GM19395 (cell line): ENCODE data around the gene TRIM44.
"Not testable (repeated sequence)": the region's sequence is repeated elsewhere in the genome, so short reads cannot be mapped to it uniquely, and the experiment has no call there.

Source experiments
- ATAC-seq: cut with Tn5 transposase; IDR thresholded peaks from one replicate; pipeline ENCODE4 v1.9.1; 2021; ENCODE audit warnings: mild to moderate bottlenecking, moderate library complexity; ENCODE audit not compliant: unreplicated experiment

TRIM44 gene

GRCh38 chr11:35750315-35750714 is 87.7 kb downstream of the TRIM44 start:
- no peak for ATAC-seq

DNA sequence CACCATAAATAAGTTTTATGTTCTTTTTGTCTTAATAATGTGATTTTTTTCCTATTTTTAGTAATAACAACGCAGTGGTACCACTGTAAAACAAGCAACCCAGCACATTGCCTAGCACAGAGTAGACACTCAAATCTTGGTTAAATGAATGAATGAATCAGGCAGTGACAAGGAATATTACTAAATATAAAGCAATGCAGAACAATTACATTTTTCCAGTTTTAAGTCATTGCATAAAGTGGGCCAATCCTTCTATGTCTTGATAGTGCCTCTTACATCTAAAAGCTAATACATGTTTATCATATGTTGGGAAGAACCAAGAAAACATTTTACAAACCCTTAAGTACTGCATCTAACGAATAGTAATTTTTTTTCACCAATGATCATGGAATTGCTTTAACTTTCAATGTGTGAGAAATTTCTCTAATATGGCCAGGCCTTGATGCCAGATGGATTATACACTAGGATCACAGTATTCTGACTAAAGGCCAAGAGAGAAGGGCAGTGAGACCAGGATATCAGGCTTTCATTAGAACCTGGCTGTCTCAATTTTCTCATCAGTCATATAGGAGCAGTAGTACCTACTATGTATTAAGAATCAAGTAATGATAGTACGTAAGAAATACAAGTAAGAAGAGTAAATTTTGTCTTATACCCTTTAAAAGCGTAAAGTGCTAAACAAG is 88.5 kb downstream of the TRIM44 start:
- no peak for ATAC-seq

DNA sequence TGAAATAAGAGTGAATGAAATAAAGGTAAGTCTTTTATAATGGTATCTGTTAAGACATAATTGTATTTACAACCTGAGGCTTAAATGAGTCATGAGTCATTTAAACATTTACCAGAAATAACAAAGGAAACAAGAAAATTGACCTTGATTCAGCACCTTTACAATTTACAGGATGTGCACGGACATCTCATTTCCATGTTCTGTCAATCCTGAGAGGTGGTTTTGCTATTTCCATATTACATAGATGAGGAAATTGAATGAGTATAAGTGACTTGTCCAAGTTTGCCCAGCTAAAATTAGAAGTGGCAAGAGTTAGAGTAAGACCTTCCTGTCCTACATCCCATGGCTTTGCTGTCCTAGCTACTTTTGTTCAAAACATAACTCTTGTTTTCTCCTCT is 89.1 kb downstream of the TRIM44 start:
- ATAC-seq, result no peak

GRCh38 chr11:35752115-35752514 is 89.5 kb downstream of the TRIM44 start:
- no peak for ATAC-seq

DNA sequence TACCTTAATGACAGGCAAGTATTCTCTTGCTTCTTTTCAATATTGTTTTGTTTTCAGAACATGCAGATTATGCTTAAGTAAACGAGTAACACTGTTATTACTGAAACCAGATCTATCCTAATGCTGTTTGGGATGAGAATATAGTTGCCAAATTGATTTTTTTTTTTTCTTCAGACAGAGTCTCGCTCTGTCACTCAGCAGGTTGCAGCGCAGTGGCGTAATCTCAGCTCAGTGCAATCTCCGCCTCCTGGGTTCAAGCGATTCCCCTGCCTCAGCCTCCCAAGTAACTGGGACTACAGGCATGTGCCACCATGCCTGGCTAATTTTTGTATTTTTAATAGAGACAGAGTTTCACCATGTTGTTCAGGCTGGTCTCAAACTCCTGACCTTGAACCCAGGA is 91.0 kb downstream of the TRIM44 start:
- ATAC-seq, result not testable (repeated sequence)

- not testable (repeated sequence) for ATAC-seq
Measured at GRCh38 chr11:35759951-35760350, 97.4 kb downstream of the TRIM44 start.

DNA sequence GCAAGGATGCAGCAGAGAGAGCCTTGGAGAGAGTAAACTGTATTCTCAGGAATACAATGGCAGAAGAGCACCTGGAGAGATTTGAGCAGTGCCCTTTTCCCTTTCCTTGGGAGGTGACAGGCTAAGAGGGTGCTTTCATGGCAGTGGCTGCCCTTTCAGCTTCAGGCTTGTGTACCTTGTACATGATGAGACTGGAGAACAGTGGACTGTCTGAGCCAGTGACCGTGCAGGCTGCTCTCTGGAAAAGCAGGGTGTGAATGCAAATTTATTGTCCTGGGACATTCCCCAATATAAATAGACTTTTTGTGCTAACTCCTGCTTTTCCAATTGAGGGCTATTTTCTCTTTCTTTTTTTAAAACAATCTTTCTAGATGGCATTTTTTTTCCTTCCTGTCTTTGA is 99.3 kb downstream of the TRIM44 start:
- ATAC-seq, result no peak

DNA sequence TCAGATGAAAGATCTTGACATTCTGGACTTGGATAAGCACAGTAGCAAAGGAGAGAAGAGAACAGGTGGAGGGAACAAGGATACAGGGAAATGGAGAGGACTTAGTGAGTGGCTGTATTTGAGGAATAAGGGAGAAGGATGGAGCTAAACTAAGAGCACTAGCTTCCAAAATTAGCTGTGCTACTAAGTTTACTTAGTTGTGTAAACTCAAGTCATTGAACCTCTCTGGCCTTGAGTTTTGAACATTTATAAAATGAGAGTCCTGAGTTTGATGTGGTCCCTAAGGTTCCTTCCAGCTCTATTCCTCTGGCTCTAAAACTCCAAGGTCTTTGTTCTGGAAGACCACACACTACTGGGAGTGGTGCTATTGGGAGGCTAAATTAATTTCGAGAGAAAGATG is 100.7 kb downstream of the TRIM44 start:
- no peak for ATAC-seq

GRCh38 chr11:35763765-35764164 is 101.2 kb downstream of the TRIM44 start:
- ATAC-seq, result no peak

- ATAC-seq, result no peak
Measured at GRCh38 chr11:35764417-35764816, 101.8 kb downstream of the TRIM44 start.

DNA sequence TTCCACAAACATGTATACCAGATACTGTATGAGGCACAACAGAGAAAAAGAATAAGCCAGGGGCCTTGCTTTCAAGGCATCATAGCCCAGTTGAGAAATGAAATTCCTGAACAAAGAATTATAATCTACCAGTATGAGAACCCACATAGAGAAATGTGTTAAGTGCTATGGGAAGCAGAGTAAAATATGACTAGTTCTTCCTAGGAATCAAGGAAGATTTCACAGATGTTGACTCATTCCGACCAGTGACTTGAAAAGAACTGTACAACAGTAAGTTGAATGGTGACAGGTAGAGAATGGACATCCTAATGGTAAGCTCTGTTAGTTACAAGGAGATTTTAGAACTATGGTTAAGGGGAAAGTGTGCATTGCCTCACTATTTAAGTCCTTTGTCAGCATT is 102.6 kb downstream of the TRIM44 start:
- ATAC-seq, result no peak

DNA sequence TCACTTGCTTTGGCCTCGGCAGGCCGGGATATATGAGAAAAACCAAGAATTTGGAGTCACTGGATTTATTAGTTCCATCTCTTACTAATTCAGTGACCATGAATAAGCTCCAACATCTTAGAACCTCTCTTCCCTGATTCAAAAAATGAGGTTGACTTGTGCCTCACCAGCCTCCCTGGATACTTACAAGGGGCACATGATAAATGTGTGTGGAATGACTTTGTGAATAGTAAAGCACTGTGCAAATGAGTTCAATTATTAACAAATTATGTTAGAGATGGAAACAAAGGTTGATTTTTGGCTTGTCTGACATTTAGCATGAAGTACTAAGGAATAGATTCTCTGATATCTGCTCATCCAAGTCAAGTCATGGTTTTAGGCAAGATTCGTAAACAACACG is 104.1 kb downstream of the TRIM44 start:
- no peak for ATAC-seq

DNA sequence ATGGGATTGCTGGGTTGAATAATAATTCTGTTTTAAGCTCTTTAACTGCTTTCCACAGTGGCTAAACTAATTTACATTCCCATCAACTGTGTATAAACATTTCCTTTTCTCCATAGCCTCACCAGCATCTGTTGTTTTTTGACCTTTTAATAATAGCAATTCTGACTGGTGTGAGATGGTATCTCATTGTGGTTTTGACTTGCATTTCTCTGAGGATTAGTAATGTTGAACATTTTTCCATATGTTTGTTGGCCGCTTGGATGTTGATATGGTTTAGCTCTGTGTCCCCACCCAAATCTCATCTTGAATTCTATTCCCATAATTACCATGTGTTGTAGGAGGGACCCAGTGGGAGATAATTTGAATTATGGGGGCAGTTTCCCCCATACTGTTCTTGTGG is 107.8 kb downstream of the TRIM44 start:
- ATAC-seq, result not testable (repeated sequence)

- ATAC-seq, result no peak
Measured at GRCh38 chr11:35771722-35772121, 109.1 kb downstream of the TRIM44 start.

- not testable (repeated sequence) for ATAC-seq
Measured at GRCh38 chr11:35777241-35777640, 114.7 kb downstream of the TRIM44 start.

DNA sequence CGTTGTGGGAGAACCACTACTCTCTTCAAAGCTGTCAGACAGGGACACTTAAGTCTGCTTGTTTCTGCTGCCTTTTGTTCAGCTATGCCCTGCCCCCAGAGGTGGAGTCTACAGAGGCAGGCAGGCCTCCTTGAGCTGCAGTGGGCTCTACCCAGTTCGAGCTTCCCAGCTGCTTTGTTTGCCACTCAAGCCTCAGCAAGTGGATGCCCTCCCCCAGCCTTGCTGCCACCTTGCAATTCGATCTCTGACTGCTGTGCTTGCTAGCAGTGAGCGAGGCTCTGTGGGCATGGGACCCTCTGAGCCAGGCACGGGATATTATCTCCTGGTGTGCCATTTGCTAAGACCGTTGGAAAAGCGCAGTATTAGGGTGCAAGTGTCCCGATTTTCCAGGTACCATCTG is 116.4 kb downstream of the TRIM44 start:
- ATAC-seq, result not testable (repeated sequence)

- ATAC-seq, result no peak
Measured at GRCh38 chr11:35779409-35779808, 116.8 kb downstream of the TRIM44 start.

DNA sequence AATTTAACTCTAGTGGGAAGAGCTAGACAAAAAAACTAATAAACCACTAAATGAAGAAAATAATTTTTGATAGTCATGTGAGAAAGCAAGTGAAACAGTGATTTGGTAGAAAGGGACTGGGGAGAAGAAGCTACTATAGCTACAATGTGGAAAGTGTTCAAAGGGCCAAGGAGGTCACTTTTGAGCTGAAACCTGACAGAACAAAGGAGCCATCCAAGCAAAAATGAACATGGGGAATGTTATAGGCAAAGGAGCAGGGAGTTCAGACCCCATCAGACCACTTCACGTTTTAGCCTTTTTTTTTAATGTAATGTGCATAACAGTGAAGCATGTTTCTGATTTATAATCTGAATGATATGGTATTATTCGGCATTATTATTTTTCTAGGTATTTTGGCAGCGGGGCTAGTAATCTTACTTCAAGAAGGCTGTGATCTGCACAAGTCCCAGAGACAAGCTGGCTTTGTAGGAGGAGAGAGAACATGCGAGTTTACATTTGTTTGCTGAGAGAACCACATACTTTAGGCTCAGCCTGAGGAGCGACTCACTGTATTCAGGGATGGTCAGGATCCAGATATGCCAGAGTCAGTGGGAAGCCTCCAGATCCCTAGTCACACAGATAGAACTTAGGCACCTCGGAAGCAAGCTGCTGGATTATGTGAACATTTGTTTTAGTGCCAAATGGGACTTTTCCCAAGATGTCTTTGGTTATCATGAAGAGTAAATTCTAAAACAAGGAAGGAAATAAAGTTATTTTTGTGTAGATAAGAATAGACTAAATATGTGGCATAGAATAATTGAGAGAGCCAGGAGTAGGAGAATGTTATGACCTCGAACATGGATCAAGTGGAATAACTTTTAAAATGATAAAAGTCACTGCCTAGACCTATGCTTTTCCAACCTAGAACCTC is 118.6 kb downstream of the TRIM44 start:
- no peak for ATAC-seq

GRCh38 chr11:35781861-35782470 is 119.4 kb downstream of the TRIM44 start:
- no peak for ATAC-seq

GRCh38 chr11:35783809-35784208 is 121.2 kb downstream of the TRIM44 start:
- ATAC-seq, result no peak

DNA sequence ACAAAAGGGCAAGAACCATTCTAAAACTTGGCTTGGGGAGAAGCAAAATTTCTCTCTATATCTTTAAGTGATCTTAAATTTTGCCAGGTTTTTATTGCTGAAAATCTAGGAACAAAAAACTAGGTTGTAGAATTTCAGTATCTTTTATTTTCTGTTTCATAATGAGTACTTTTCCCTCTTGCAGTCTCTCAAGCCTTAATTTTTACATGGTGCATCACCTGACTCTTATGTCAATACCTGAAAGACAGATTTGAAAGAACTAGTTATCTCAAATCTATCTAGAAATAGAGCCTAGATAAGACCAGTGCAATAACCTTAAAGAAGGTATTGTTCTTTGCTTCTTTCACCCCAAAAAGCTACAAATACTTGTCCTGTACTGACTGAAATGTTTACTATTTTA is 122.1 kb downstream of the TRIM44 start:
- peak; percentile 57 for ATAC-seq
